Skeletal muscle tissue (tissue), 4 donors: ENCODE data around the gene LARP6. TPM values are rescaled to one million over a fixed set of nuclear protein-coding genes. Genes with fewer than 3 reads are reported as not detected.
"Not testable (repeated sequence)": the region's sequence is repeated elsewhere in the genome, so short reads cannot be mapped to it uniquely, and the experiment has no call there.

Experiments
- H3K27ac ChIP-seq: one replicate; pipeline ENCODE4 v1.7.0; 2013; ENCODE audit warnings: mild to moderate bottlenecking, low read depth, low read length, inconsistent platforms
- H3K27me3 ChIP-seq, 3 donors: one replicate each; pipeline ENCODE4 v1.7.0; 2013; ENCODE audit warnings: low read length in 3 of 3; ENCODE audit not compliant: control insufficient read depth in 3 of 3, insufficient read depth in 3 of 3
- H3K36me3 ChIP-seq, 3 donors: one replicate each; pipeline ENCODE4 v1.7.0; 2013; ENCODE audit warnings: low read length in 3 of 3; ENCODE audit not compliant: control insufficient read depth in 3 of 3, insufficient read depth in 3 of 3
- H3K4me1 ChIP-seq, 3 donors: one replicate each; pipeline ENCODE4 v1.7.0; 2013; ENCODE audit warnings: low read length in 3 of 3, mild to moderate bottlenecking in 3 of 3; ENCODE audit not compliant: control insufficient read depth in 3 of 3, insufficient read depth in 3 of 3
- H3K4me3 ChIP-seq, 3 donors: one replicate each; pipeline ENCODE4 v1.7.0; 2013; ENCODE audit warnings: low read length in 3 of 3
- H3K9ac ChIP-seq, 3 donors: one replicate each; pipeline ENCODE4 v1.7.0; 2013; ENCODE audit warnings: low read length in 3 of 3, mild to moderate bottlenecking in 3 of 3, moderate library complexity in 2 of 3, low read depth in 1 of 3
- H3K9me3 ChIP-seq, 3 donors: one replicate each; pipeline ENCODE4 v1.7.0; 2013; ENCODE audit warnings: low read length in 3 of 3; ENCODE audit not compliant: control insufficient read depth in 3 of 3
- total RNA-seq: library from RNA; depleted of rRNA; stranded (reverse); fragments of >200 nt; gene quantifications from one replicate; pipeline ENCODE4 v1.2.3, GENCODE V29; 2014
- donor health status: Osteomylitis.

LARP6 gene
- total RNA-seq, 1 donor from 2014 or later = 7.3 TPM

GRCh38 chr15:70875001-70875782 is 21.2 kb upstream of the LARP6 start:
- peaks cover 0 to 3% (median 3%) of the 10 kb centered on the region in 3 donors for H3K4me1 ChIP-seq
- H3K4me3 ChIP-seq = no peak overlapping the region
- peaks cover 0 to 3% (median 0%) of the 10 kb centered on the region in 3 donors for H3K27me3 ChIP-seq
- no peaks in the 10 kb centered on the region for H3K9me3 ChIP-seq
- H3K9ac ChIP-seq = no peak overlapping the region
- H3K27ac ChIP-seq = no peak overlapping the region
- H3K36me3 ChIP-seq = no peaks in the 10 kb centered on the region

- H3K4me1 ChIP-seq = peaks cover 6 to 10% (median 7%) of the 10 kb centered on the region in 3 donors
- H3K9ac ChIP-seq = no peak overlapping the region
- no peaks in the 10 kb centered on the region for H3K36me3 ChIP-seq
- peaks cover 0 to 3% (median 0%) of the 10 kb centered on the region in 3 donors for H3K27me3 ChIP-seq
- no peak overlapping the region for H3K27ac ChIP-seq
- H3K9me3 ChIP-seq = no peaks in the 10 kb centered on the region
- no peak overlapping the region for H3K4me3 ChIP-seq
Observed at GRCh38 chr15:70873232-70874054, 19.5 kb upstream of the LARP6 start.

- H3K9ac ChIP-seq, H3K27ac ChIP-seq, H3K9me3 ChIP-seq, H3K36me3 ChIP-seq, H3K4me3 ChIP-seq, H3K27me3 ChIP-seq: not testable (repeated sequence)
- peaks cover 11 to 16% (median 16%) of the 10 kb centered on the region in 3 donors for H3K4me1 ChIP-seq
Observed at GRCh38 chr15:70871490-70871889, 17.5 kb upstream of the LARP6 start.

DNA sequence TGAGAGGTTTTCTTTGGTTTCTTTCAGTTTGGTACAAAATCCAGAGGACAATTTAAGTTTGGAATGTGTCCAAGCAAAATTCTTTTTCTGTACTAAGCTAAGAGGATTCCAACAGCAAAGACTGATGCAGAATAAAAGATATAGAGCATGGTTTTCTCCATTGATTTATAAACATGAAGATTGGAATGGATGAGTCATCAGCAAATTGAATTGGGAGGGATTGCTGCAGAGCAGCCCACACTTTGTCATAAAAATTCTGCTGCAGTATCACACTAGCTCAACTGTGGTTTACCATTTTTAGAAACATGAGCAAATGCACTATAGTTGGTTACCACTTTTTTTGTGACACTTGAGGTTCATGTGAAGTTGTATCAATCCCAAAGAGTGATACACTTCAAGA is 16.1 kb upstream of the LARP6 start:
- H3K27ac ChIP-seq = peak overlapping the region; percentile 7
- H3K9ac ChIP-seq = no peak overlapping the region
- H3K27me3 ChIP-seq = no peaks in the 10 kb centered on the region
- no peaks in the 10 kb centered on the region for H3K9me3 ChIP-seq
- H3K4me3 ChIP-seq = no peak overlapping the region
- peaks cover 11 to 16% (median 16%) of the 10 kb centered on the region in 3 donors for H3K4me1 ChIP-seq
- H3K36me3 ChIP-seq = no peaks in the 10 kb centered on the region

DNA sequence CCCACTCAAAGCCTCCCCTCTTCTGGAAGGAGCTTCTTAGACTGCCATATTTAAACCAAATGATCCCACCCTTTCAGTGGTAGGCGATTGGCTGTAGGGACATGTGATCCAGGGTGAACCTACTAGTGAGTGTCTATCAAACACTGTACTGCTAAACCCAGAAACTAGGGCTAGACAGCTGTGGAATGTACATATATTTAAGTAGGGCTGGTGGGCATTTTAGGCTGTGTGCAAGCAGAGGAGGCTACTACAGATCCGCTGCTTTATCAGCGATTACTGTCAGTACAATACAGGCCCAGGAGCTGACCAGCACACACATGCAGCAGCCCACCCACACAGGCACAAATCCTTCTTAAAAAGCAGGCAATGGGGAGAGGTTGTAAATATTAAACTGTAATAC is 15.4 kb upstream of the LARP6 start:
- no peaks in the 10 kb centered on the region for H3K9me3 ChIP-seq
- no peaks in the 10 kb centered on the region for H3K36me3 ChIP-seq
- H3K4me1 ChIP-seq = peaks cover 11 to 16% (median 16%) of the 10 kb centered on the region in 3 donors
- no peak overlapping the region for H3K27ac ChIP-seq
- H3K9ac ChIP-seq = no peak overlapping the region
- H3K4me3 ChIP-seq = no peak overlapping the region
- no peaks in the 10 kb centered on the region for H3K27me3 ChIP-seq

DNA sequence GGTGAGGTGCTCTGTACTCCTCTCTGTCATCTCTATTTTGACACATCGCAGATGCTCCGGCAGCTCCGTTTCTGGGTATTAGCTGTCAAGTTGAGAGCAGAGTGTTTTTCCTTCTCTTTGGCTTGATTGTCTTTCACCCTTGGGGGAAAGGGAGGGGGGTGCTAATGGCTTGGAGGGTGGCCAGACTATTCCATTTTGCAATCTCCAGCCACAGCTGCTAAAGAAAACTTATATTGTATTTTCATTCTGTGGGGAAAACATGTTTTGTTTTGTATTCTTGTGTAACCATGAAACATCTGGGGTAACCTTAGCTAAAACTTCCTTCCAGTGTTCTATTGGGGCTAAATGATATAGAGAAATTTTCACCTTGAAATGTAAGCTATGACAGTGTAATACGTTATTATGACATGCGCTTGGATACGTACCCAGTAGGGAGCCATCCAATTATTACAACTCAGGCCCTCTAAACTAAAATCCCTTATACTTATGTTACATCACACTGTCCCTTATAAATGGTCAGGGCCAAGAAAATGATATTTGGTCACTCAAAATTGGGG is 14.0 kb upstream of the LARP6 start:
- Histone ChIP-seq H3K36me3 (no peaks in the 10 kb centered on the region), H3K4me1 (peaks cover 11 to 20% (median 16%) of the 10 kb centered on the region in 3 donors), H3K4me3 (no peak overlapping the region), H3K27me3 (no peaks in the 10 kb centered on the region), H3K9me3 (no peaks in the 10 kb centered on the region), H3K9ac (no peak overlapping the region), H3K27ac (peak overlapping the region; percentile 73)

DNA sequence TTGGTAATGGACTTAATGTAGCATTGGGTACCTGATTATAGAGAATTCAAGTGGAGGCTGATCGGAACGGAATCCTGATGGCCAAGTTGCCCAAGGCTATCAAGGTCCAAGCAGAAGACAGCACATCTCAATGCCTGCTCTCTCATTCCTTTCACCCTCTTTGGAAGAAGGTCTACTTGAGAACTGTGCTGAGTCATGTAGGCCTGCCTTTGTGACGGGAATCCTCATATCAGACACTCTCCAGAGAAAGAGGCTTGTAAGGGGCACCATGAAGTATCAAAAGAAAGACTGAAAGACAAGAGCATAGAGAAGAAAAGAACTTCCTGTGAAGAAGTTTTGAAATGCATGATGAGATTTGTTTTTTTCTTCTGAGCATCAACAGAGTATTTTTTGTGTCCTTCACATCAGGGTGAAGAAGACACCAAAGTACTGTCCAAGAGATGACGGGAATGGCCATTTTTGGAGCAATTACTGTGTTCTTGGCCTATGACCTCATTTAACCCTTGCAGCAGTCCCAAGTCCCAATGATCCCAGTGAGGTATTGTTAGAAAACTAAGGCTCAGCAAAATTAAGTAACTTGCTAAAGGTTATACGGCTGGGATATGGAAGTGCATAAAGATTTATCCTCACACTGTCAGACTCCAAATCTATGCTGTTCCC is 13.2 kb upstream of the LARP6 start:
- Histone ChIP-seq H3K27me3 (no peaks in the 10 kb centered on the region), H3K9me3 (no peaks in the 10 kb centered on the region), H3K4me1 (peaks cover 11 to 20% (median 16%) of the 10 kb centered on the region in 3 donors), H3K4me3 (no peak overlapping the region), H3K9ac (no peak overlapping the region), H3K36me3 (no peaks in the 10 kb centered on the region), H3K27ac (peak overlapping the region; percentile 73)

- H3K27me3 ChIP-seq = no peaks in the 10 kb centered on the region
- no peak overlapping the region for H3K4me3 ChIP-seq
- no peaks in the 10 kb centered on the region for H3K9me3 ChIP-seq
- no peaks in the 10 kb centered on the region for H3K36me3 ChIP-seq
- H3K9ac ChIP-seq = no peak overlapping the region
- peaks cover 7 to 10% (median 9%) of the 10 kb centered on the region in 3 donors for H3K4me1 ChIP-seq
- peak overlapping the region; percentile 55 for H3K27ac ChIP-seq
Observed at GRCh38 chr15:70863450-70864218, 9.7 kb upstream of the LARP6 start.

GRCh38 chr15:70859998-70860397 is 6.0 kb upstream of the LARP6 start:
- Histone ChIP-seq H3K4me1 (peaks cover 0 to 8% (median 7%) of the 10 kb centered on the region in 3 donors), H3K9me3 (no peaks in the 10 kb centered on the region), H3K27ac (no peak overlapping the region), H3K4me3 (no peak overlapping the region), H3K36me3 (no peaks in the 10 kb centered on the region), H3K27me3 (no peaks in the 10 kb centered on the region), H3K9ac (no peak overlapping the region)
